Measurements from ENCODE around the gene AR. TPM values are rescaled to one million over a fixed set of nuclear protein-coding genes. Genes with fewer than 3 reads are reported as not detected.

The AR gene
- total and polyA plus RNA-seq, 2 of the 4 experiments (the other 2 are of a cell fraction) = 1.5 to 4.7 TPM

GRCh38 chrX:67520671-67521070, 23.1 kb upstream of the AR start:
- intact Hi-C loops (cut with micrococcal nuclease) = no loop called here
- POLR2A ChIA-PET (ENCODE audit: unreplicated experiment) = no interaction called here
- H3K56ac ChIP-seq (ENCODE audit: extremely low read depth, insufficient read depth, low read length) = no peak overlapping the region
- H4K91ac ChIP-seq (ENCODE audit: insufficient read depth, low read depth, low read length) = no peak overlapping the region
- no peaks in the 10 kb centered on the region for H3K36me3 ChIP-seq (ENCODE audit: control insufficient read depth, insufficient read depth, low read length)
- H2AK5ac ChIP-seq (ENCODE audit: low read depth, low read length) = no peak overlapping the region
- H4K5ac ChIP-seq (ENCODE audit: low read depth, low read length) = no peak overlapping the region
- no peak overlapping the region for H3K23ac ChIP-seq (ENCODE audit: low read depth, low read length)
- BruUV-seq (replicated peaks) = no TSS peak
- H3K27me3 ChIP-seq (ENCODE audit: control insufficient read depth, insufficient read depth, low read length) = no peaks in the 10 kb centered on the region
- no peaks in the 10 kb centered on the region for H3K4me1 ChIP-seq (ENCODE audit: control insufficient read depth, insufficient read depth, low read length)
- no peak overlapping the region for H2BK5ac ChIP-seq (ENCODE audit: low read depth, low read length, poor library complexity, severe bottlenecking)
- no peak overlapping the region for H3K4me3 ChIP-seq (ENCODE audit: insufficient read depth, low read depth, low read length)
- H3K9me3 ChIP-seq (ENCODE audit: control insufficient read depth, insufficient read depth, low read length) = no peaks in the 10 kb centered on the region
- in situ Hi-C loops (cut with MboI; ENCODE audit: low sequenced_read_pairs) = no loop called here
- CTCF ChIA-PET = no interaction called here
- H3K18ac ChIP-seq (ENCODE audit: low read depth, low read length) = no peak overlapping the region
- DNase-seq (no peak), ATAC-seq (ENCODE audit: low read depth) (no peak)
- no peak overlapping the region for H3K14ac ChIP-seq (replicated peaks; ENCODE audit: low read depth, low read length)
- no peak overlapping the region for H3K4ac ChIP-seq (ENCODE audit: low read depth, low read length)
- H2AK9ac ChIP-seq (replicated peaks; ENCODE audit: low read depth, low read length, poor library complexity) = no peak overlapping the region
- no peak overlapping the region for H4K8ac ChIP-seq (ENCODE audit: low read depth in 2 of 2, low read length in 2 of 2)
- dilution Hi-C loops (cut with HindIII; ENCODE audit: low sequenced_read_pairs, unreplicated experiment) = no loop called here
- no peak overlapping the region for H3K4me2 ChIP-seq (ENCODE audit: low read depth, low read length)
- no peaks in the 10 kb centered on the region for H4K20me1 ChIP-seq (ENCODE audit: insufficient read depth, low read length)
- no peak overlapping the region for H3K9ac ChIP-seq (ENCODE audit: low read depth, low read length)
- no peak overlapping the region for H2BK20ac ChIP-seq (ENCODE audit: low read depth, low read length)
- no peaks in the 10 kb centered on the region for H3K9me1 ChIP-seq (ENCODE audit: insufficient read depth, low read length)
- TF ChIP-seq CTCF (conservative IDR thresholded peaks at IDR 0.05; ENCODE audit: low read depth, low read length) (no peak), POLR2A (IDR thresholded peaks at IDR 0.05; ENCODE audit: low read depth, low read length) (no peak), FOS (IDR thresholded peaks at IDR 0.05; ENCODE audit: low read depth, low read length) (no peak), MXI1 (IDR thresholded peaks at IDR 0.05; ENCODE audit: borderline replicate concordance, low read depth, low read length) (no peak), NFE2L2 (IDR thresholded peaks at IDR 0.05; ENCODE audit: low read depth, low read length) (no peak), RFX5 (IDR thresholded peaks at IDR 0.05; ENCODE audit: low read depth, low read length) (no peak), ELK1 (IDR thresholded peaks at IDR 0.05; ENCODE audit: borderline replicate concordance, low read depth, low read length) (no peak), SMC3 (IDR thresholded peaks at IDR 0.05; ENCODE audit: low read depth, low read length) (no peak), RAD21 (IDR thresholded peaks at IDR 0.05; ENCODE audit: low read length) (no peak), RCOR1 (IDR thresholded peaks at IDR 0.05; ENCODE audit: insufficient replicate concordance, low read length) (no peak), BHLHE40 (IDR thresholded peaks at IDR 0.05; ENCODE audit: low read depth, low read length) (no peak)
- H2AFZ ChIP-seq (replicated peaks; ENCODE audit: low read length, poor library complexity) = no peak overlapping the region
- no peak overlapping the region for H2BK120ac ChIP-seq (ENCODE audit: low read depth, low read length)
- H3K27ac ChIP-seq (ENCODE audit: insufficient read depth, low read length) = no peak overlapping the region
- no peak overlapping the region for H2BK15ac ChIP-seq (ENCODE audit: low read depth, low read length)
- H3K79me1 ChIP-seq (ENCODE audit: low read depth in 1 of 2, low read length in 2 of 2) = no peaks in the 10 kb centered on the region

Measured in IMR-90 (cell line).